Esophagus muscularis mucosa (tissue), 3 donors: ENCODE results near the gene CLCNKA.

Source experiments
- POLR2AphosphoS5 ChIP-seq, 2 donors: sonication (generic); formaldehyde crosslinking; IDR thresholded peaks; one replicate each; pipeline ENCODE4 v1.6.1; 2017; ENCODE audit warnings: antibody characterized with exemption in 2 of 2
- TF ChIP-seq, protein P1 (sequence below), 3 experiments: fragments of 200-600 bp in 2 of 3; fragments of 450-650 bp in 1 of 3; sonication (generic) in 2 of 3; IDR thresholded peaks; one replicate each; pipeline ENCODE4 v1.5.1; 2017 to 2019; ENCODE audit warnings: antibody characterized with exemption in 3 of 3, mild to moderate bottlenecking in 2 of 3, moderate library complexity in 1 of 3

DNA sequence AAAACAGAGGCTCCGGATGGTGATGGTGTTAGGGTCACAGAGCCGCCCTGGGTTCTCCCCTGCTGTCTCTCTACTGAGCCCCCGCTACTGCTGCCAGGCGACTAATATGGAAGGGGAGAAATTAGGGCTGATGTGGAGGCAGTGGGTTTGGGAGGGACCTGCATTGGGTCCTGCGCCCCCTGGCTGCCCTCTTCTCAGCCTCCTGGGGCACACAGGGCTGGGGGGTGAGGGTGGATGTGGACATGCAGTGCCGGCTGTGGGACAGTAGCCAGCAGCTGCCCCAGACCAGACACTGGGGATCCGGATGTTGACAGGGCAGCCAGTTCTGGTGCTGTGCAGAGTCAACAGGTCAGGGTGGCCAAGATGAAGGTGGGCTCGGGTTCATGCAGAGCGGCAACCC lies 20.3 kb downstream of the CLCNKA start:
- TF ChIP-seq, protein P1, sequence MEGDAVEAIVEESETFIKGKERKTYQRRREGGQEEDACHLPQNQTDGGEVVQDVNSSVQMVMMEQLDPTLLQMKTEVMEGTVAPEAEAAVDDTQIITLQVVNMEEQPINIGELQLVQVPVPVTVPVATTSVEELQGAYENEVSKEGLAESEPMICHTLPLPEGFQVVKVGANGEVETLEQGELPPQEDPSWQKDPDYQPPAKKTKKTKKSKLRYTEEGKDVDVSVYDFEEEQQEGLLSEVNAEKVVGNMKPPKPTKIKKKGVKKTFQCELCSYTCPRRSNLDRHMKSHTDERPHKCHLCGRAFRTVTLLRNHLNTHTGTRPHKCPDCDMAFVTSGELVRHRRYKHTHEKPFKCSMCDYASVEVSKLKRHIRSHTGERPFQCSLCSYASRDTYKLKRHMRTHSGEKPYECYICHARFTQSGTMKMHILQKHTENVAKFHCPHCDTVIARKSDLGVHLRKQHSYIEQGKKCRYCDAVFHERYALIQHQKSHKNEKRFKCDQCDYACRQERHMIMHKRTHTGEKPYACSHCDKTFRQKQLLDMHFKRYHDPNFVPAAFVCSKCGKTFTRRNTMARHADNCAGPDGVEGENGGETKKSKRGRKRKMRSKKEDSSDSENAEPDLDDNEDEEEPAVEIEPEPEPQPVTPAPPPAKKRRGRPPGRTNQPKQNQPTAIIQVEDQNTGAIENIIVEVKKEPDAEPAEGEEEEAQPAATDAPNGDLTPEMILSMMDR (IDR thresholded peaks at IDR 0.05) = no peak
- TF ChIP-seq POLR2AphosphoS5 (IDR thresholded peaks at IDR 0.05) = no peak
